Activated CD4-positive, alpha-beta T cell treated with anti-CD3 and anti-CD28 coated beads, Interleukin-2, amount 50 U/mL, for 1 hour (primary cell): ENCODE results near the gene COG5.

Experiments
- DNase-seq: peaks from one replicate; pipeline ENCODE4 v3.0.0-alpha.2; 2020

The COG5 gene

DNA sequence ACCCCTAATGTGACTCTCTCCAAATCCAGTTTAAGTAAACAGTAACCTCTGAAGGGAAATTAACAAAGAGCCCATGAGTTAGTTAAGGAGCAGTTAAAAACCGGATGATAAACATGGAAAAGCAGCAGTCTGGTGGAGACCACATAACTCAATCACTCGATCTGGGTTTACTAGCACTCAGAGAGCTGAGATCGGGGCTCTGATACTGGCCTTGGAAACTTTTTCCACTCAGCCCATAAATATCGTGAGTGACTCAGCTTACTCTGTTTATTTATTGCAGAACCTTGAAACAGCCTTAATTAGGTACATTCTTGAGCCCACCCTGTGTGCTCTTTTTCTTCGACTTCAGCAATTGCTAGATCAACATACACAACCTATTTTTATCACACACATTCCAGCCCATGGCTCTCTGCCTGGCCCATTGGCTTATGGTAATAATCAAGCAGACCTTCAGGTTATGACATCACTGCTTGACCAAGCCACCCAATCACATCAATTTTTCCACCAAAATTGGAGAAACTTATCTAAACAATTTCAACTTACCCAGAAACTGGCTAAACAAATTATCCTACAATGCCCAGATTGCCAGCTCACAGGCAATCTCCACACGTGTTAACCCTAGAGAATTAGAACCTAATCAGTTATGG, 176.0 kb downstream of the COG5 start:
- DNase-seq = no peak

DNA sequence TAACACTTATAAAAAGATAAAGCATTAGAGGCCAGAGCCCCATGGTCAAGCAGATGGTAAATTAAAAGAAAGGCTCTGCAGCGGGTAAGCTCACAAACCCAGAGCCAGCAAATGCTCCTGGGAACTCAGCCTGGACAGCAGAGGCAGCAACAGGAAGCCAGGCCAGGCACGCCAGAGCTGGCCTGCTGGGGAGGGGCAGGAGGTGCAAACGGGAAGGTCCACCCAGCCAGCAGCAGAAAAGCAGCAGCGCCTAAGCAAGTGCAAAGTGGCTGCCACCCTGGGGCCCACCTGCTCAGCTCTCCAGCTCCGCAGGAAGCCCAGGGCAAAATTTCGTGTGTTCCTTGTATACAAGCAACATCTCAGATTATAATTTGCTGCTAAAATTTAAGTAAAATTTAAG, 176.6 kb downstream of the COG5 start:
- no peak for DNase-seq

DNA sequence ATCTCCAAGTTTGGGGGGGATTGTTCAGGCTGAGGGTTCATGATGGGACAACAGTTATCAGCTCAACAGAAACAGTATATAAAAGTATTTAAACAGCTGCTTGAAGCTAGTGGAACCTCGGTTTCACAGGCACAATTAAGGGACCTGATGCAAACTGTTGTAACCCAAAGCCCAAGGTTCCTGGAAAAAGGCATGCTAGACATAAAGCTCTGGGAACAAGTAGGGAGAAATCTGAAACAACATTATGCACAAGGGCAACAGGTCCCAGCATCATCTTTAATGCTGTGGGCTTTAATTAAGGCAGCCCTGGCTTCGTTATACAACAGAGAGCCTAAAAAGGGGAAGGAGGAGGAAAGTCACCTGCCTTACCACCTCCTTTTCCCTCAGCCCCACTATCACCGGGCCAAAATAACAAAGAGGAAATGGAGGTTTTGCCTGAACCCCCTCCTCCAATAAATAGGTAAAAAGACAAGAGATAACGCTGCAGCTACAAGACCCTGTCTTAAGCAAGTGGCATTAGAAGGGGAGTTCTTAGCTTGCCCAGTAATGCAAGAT, 177.1 kb downstream of the COG5 start:
- no peak for DNase-seq

DNA sequence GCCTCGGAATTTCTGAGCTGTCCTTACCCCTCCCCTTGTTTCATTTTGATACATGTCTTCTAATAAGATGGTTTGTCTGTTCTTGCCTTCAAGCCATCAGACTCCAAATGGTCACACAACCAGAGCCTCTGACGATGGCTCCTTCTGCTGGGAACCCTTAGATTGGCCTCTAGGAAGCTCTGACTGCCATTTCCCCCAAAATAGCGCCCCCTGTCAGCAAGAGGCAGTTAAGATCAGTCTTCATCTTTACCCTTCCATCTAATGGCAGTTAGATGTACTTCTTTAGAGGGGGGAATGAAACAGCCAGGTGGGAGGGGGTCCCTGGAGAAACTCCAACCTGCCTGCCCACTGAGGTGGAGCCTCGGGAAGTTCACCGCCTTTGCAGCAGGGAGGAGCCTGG, 179.7 kb downstream of the COG5 start:
- DNase-seq = no peak

DNA sequence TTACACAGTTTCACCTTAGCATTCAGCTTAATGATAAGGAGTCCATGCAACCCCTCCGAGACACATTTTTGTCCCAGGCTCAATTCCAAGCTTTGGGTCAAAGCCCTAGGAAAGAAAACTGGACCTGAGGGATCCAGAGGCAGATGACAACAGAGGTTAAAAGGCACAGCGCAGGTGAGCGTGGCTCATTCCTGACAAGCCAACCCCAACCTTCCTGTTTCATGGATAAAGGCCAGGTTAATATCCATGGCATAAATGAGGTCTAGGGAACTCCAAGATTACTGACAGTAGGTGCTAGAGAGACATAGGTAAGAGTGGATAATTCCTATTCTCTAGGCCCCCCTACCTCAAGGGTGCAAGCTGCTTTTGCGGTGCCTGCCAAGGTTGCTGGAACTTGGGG, 180.5 kb downstream of the COG5 start:
- DNase-seq = no peak

DNA sequence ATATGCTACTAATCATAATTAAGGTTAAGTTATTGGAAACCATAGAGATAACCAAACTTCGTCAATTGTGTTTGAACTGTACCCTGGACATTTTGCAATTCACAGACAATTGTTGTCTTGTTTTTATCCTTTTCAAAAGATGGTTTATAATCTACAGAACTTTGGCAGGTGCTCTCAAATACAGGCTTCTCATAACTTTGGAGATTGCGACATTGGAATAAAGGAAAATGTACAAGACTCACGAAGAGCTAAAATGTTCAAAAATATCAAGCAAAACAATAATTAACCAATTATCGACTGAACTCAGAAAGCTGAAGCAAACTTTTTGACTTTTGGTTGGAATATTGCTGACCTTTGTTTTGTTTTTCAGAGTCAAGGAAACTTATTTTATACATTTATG, 182.3 kb downstream of the COG5 start:
- DNase-seq = no peak

DNA sequence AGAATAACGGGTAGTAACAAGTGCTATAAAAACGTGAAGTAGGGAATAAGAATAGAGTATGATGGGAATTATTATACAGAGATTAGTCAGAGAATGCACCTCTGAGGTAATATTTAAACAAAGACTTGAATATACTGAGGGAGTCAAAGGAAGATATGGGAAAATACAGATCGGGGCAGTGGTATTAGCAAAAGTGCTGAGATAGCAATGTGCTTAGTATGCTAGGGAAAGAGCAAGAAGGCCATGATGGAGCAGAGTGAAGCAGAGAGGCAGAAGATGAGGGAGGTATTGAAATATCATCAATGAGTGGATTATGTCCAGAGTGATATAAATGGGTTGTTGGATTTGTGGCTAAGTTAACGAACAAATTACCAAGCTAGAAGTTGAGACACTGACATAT, 190.4 kb downstream of the COG5 start:
- no peak for DNase-seq

DNA sequence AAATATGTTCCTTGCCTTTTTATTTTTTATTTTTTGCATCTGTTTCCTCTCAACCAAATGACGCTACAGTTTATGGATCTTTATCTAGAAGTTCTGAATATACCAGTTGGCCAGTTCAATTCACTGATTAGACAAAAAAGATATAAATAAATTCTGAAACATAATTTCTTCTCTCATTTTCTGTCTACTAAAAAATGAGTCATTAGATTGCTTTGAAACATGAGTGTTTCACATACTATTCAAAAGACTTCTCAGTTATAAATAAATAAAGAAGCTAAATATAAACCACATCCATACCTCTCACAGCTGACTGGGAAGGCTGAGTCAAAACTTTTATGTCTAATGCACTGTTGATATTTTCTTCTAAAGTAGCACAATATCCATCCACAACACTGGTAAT, 191.4 kb downstream of the COG5 start:
- no peak for DNase-seq

DNA sequence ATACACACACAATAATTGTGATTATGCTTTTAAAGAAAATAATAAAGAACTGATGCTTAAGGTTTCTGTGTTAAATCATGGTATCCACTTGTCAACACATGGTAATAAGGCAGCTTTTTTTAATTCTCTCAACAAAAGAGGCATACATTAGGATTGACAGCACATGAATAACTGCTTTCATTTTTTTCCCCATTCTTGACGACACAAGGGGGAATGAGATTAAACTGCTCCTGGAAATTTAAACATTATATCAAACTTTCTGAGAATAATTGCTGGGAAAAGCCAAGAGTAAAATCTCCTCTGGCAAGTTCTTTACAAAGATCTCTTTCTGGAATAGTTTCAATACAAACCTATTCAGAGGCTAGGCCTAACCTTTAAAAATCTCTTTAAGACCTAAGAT, 192.9 kb downstream of the COG5 start:
- DNase-seq = no peak

DNA sequence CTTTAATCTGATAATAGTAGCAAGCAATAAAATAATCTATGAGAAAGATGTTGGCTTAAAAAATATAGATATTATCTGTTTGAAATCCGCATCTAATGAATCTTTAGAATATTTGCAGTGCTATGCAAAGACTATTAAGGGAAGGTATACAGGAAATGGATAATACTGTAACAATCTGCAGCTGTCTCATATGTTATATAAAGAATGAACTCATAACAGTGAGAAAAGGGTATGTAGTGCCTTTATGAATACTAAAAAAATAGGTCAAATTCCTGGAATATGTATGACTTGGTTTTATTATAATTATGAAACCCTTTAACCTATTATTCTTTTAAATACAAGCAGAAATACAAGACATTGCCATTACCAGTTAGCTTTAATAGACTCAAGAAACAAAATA, 198.9 kb downstream of the COG5 start:
- DNase-seq = no peak

DNA sequence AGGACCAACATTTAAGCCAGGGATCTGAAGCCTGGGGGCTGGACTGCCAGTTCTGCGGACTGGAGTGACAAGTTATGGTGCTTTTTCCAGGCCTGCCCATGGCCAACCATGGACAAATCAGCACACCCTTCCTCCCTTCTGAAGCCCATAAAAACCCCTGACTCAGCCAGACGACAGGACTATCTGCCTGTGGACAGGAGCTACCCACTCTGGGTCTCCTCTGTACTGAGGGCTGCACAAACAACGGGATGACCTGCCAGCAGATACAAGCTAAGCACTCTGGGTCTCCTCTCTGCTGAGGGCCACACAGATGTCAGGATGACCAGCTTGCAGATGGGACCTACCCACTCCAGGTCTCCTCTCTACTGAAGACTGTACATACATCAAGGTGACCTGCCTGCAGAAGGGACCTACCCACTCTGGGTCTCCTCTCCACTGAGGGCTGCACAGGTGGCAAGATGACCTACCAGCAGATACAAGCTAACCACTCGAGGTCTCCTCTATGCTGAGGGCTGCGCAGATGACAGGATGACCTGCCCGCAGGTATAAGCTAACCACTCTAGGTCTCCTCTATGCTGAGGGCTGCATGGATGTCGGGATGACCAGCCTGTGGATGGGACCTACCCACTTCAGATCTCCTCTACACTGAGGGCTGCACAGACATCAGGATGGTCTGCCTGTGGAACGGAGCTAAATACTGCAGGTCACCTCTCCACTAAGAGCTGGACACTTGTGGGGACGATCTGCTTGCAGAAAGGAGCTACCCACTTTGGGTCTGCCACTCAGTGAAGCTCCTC, 204.0 kb downstream of the COG5 start:
- DNase-seq = no peak

DNA sequence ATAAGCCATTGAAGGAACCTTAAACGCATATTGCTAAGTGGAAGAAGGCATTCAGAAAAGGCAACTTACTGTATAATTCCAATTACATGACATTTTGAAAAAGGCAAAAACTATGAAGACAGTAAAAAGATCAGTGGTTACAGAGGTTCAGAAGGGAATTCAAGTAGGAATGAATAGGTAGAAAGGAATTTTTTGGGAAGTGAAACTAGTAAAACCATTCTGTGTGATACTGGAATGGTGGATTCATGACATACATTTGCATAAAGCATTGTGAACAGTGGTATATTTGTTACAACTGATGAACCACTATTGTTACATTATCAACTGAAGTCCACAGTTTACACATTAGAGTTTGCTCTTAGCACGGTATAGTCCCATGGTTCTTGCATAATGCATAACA, 208.1 kb downstream of the COG5 start:
- no peak for DNase-seq

DNA sequence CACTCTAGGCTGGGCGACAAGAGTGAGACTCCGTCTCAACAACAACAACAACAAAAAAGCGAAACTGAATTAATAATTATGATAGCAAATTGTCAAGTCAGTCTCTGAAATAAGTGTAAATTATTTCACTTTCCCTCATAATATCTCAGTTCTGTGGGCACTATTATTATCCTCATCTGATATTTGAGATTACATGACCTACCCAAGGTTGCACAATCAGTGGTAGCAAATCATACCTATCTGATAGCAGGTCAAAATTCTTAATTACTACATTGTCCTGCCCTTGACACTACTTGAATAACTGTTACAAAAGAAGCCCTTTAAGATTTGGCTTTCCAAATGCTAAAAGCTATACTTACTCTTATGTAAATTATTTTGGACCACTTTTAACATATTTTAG, 209.1 kb downstream of the COG5 start:
- DNase-seq = no peak

DNA sequence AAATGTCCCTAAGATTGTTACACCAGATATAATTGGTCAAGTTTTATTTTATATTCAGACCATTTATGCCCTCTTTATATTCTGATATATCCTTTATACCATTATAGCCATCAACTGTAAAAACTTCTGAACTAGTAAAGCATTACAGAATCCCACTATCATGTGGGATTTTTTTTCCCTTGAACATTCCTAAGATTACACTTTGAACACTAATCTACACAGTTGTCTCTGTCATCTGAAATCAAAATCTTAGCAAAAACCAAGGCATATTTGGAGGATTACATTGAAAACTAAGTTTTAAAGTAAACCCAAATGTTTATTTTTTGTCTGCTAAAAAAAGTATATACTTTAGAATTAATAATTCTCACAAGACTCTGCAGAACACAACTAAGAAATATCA, 210.0 kb downstream of the COG5 start:
- DNase-seq = no peak

DNA sequence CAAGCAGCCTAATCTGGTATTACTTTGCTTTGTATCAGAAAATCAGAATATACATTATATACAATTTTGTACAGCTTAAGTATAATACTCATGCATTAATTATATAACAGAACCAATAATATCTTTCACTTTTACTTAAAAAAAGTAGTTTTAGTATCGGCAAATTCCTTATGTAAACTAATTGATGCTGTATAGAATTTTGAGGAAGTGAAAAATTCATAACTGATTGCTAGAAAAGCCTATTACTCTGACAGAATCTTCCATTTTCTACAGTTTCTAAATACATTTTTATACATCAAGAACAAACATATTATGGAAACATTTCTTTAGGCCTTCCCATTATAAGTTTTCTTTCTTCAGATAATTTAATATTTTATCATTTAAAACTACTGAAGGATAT, 217.8 kb downstream of the COG5 start:
- DNase-seq = no peak

DNA sequence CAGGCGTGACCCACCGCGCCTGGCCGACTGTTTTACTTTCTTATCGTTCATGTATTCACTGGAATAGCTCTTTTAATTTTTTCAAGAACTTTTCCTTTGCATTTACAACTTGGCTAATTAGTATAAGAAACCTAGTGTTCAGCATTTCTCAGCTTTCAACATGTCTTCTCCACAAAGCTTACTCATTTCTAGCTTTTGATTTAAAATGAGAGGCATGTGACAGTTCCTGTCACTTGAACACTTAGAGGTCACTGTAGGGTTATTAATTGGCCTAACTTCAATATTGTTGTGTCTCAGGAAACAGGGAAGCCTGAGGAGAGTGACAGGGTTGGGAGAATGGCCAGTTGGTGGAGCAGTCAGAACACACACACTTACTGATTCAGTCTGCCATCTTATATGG, 218.9 kb downstream of the COG5 start:
- DNase-seq = no peak

DNA sequence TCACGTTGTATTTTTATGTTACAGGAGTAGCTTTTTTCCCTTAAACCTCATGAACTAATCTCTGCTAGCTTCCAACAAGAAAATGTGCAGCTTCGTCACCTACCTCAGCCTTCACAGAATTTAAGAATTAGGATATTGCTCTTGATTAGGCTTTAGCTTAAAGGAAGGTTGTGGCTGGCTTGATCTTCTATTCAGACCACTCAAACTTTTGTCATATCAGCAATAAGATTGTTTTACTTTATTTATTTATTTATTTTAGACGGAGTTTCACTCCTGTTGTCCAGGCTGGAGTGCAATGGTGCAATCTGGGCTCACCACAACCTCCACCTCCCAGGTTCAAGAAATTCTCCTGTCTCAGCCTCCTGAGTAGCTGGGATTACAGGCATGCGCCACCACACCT, 219.4 kb downstream of the COG5 start:
- no peak for DNase-seq

DNA sequence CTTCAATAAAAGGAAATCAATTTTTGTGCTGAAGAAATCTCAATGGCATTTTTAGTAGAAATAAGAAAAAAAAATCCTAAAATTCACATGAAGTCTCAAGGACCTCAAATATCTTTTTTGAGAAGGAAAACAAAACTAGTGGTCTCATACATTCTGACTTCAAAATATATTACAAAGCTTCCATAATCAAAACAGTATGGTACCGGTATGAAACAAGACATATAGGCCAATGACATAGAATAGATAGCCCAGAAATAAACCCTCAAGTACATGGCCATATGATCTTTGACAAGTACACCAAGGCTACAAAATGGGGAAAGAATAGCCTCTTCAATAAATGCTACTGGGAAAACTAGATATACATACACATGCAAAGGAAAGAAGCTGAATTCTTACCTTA, 225.6 kb downstream of the COG5 start:
- no peak for DNase-seq

DNA sequence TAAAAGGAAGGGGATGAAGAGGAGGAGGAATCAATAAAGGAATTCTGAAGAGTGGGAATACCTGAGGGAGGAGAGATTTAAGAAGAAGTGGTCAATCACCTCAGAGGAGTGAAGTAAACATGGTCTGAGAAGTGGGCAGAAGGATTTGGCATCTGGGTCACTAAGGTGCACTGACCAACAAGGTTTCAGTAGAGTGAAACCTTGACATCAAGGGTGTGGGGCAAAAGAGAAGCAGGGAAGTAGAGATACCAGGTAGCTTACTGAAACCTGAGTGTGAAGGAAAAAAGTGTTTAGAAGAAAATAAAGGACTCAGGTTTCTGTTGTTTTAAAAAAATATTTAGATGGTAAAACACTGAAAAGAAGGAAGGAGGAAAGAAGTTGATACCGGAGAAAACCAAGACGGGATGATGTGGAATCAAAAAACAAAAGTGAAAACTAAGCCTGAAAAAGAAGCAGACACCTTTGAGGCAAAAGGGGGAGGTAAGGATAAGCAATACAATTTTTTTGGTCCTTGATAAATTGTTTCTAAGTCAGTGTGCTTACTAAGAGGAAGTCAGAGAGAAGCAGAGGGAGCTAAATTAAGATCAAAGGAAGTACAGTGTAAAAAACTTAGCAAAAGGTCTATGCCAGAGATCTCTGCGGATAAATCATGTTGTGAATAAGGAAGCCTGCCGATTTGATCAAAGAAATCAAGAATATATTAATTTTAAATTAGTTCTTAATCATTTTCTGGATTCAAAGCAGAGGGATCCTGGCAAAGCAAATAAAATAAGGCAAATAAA, 231.0 kb downstream of the COG5 start:
- DNase-seq = no peak

DNA sequence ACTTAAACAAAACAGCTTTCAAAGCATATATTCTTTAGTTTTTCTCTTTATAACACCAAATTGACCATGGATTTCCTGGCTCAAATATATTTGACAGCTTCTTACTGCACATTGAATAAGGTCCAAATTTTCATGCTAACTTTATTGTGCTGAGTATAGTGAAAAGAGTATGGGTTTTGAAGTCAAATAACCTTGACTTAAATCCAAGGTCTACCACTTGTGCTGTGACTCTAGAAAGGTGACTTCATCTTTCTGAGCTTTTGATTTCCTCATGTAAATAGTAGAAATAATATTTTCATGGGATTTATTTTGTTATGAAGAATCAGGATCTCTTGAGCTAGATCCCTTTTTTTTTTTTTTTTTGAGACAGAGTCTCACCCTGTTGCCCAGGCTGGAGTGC, 233.2 kb downstream of the COG5 start:
- DNase-seq = no peak

DNA sequence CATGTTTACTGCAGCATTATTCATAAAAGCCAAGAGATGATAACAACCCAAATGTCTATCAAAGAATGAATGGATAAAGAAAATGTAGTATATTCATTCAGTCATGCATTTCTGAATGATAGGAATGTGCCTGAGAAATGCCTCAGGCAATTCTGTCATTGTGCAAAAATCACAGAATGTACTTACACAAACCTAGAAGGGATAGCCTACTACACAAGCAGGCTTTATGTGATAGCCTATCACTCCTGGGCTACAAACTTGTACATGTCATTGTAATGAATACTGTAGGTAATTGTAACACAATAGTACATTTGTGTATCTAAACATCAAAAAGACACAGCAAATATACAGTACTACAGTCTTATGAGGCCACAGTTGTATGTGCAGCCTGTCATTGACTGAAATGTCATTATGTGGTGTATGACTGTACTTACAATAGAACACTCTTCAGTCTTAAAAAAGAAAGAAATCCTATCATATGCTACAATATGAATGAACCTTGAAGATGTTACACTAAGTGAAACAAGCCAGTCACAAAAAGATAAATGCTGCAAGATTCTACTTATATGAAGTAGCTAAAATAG, 235.6 kb downstream of the COG5 start:
- DNase-seq = no peak

DNA sequence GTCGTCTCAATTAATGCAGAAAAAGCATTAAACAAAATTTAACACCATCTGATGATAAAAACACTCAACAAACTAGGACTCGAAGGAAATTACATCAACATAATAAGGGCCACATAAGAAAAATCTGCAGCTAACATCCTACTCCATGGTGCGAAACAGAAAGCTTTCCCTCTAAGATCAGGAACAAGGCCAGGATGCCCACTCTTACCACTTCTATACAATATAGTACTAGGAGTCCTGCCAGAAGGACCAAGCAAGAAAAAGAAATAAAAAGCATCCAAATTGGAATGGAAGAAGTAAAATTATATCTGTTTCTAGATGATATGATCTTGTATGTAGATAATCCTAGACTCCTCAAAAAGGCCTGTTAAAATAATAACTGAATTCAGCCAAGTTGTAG, 237.7 kb downstream of the COG5 start:
- no peak for DNase-seq

DNA sequence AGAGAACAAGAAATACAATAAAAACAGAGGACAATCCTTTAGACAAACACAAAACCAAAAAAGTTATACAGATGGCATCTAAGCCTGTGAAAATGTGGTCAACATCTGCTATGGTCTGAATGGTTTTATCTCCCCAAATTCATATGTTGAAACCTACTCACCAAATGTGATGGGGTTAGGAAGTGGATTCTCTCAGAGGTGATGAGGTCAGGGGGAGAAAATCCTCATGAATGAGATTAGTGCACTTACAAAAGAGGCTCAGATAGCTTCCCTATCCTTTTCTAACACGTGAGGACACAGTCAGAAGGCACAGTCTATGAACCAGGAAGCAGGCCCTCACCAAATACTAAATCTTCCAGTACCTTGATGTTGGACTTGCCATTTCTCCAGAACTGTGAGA, 241.7 kb downstream of the COG5 start:
- DNase-seq = no peak

DNA sequence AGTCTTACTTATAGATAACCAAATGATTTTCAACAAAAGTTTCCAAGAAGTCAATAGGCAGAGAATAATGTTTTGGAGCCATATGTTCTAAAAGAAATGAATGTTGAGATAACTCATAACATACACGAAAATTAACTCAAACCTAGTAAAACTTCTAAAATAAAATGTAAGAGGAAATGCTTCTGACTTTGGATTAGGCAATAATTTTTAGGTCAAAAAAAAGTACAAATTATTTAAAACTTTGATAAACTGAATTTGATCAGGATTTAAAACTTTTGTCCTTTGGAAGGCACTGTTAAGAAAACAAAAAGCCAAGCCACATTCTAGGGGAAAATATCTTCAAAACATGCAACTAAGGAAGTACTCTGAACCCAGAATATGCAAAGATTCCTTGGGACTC, 242.1 kb downstream of the COG5 start:
- DNase-seq = no peak
